ENCODE results near the gene PGR. TPM values are rescaled to one million over a fixed set of nuclear protein-coding genes. Genes with fewer than 3 reads are reported as not detected.
A peak's percentile ranks its signal among the peaks of the same experiment; 100 is the strongest.

Gene PGR
- total RNA-seq, 2 donors from 2014 or later, result 1.6 to 2.3 TPM

DNA sequence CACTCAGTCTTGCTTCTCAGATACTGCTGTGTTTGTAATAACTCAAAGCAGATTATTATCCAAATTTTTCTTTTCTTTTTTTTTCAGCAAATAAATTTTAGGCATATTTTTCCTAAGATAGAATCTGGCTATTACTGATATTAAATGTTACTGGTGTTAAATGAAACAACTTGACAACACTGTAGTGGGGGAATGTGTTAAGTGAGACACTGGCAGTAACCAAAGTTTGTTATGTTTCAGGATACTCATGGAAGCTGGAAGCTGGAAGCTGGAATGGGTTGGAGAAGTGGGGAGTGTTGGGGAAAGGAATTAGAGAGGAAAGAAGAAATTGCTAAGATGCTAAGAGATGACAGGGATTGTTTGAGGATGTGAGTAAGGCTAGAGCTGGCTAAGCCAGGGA, 24.9 kb downstream of the PGR start:
- Histone ChIP-seq H3K27me3 (no peaks in the 10 kb centered on the region), H3K4me3 (no peak overlapping the region), H3K4me1 (no peaks in the 10 kb centered on the region), H3K36me3 (replicated peaks in 1 of 2; ENCODE audit: insufficient read depth in 1 of 2, low read depth in 2 of 2) (no peaks in the 10 kb centered on the region), H3K9me3 (no peaks in the 10 kb centered on the region), H3K27ac (no peak overlapping the region)
- intact Hi-C loops (cut with DNase I), result no loop called here
- TF ChIP-seq POLR2A (IDR thresholded peaks at IDR 0.05), result no peak
- TF ChIP-seq, protein P1, sequence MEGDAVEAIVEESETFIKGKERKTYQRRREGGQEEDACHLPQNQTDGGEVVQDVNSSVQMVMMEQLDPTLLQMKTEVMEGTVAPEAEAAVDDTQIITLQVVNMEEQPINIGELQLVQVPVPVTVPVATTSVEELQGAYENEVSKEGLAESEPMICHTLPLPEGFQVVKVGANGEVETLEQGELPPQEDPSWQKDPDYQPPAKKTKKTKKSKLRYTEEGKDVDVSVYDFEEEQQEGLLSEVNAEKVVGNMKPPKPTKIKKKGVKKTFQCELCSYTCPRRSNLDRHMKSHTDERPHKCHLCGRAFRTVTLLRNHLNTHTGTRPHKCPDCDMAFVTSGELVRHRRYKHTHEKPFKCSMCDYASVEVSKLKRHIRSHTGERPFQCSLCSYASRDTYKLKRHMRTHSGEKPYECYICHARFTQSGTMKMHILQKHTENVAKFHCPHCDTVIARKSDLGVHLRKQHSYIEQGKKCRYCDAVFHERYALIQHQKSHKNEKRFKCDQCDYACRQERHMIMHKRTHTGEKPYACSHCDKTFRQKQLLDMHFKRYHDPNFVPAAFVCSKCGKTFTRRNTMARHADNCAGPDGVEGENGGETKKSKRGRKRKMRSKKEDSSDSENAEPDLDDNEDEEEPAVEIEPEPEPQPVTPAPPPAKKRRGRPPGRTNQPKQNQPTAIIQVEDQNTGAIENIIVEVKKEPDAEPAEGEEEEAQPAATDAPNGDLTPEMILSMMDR (IDR thresholded peaks at IDR 0.05), result no peak
- no peak for DNase-seq
- ATAC-seq, result no peak

DNA sequence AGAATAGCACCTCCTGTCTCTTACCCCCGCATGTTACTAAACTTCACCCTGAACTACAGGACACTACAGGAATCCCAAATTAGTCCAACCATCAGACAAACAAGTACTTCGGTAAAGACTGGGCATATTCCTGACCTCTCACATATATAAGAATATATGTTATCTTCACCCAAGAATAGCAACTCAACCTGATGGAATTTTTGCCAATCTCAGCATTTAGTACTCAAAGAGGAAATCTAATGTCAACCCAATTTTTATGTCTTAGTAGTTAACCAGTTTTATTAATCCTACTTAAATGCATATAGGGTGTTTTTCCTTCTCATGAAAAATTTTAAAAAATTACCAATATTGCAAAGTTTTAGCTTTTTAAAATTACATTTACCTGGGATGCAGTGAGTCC, 26.2 kb downstream of the PGR start:
- no peak overlapping the region for H3K4me3 ChIP-seq
- DNase-seq, result no peak
- no peak overlapping the region for H3K27ac ChIP-seq
- H3K9me3 ChIP-seq, result no peaks in the 10 kb centered on the region
- H3K36me3 ChIP-seq (replicated peaks in 1 of 2; ENCODE audit: insufficient read depth in 1 of 2, low read depth in 2 of 2), result no peaks in the 10 kb centered on the region
- no peak for ATAC-seq
- H3K27me3 ChIP-seq, result no peaks in the 10 kb centered on the region
- H3K4me1 ChIP-seq, result no peaks in the 10 kb centered on the region
- 70 to 83% methylated on average over 2 of the region's 2 CpGs for WGBS, 2 donors
- TF ChIP-seq, protein P1 (IDR thresholded peaks at IDR 0.05), result no peak
- intact Hi-C loops (cut with DNase I), result no loop called here

DNA sequence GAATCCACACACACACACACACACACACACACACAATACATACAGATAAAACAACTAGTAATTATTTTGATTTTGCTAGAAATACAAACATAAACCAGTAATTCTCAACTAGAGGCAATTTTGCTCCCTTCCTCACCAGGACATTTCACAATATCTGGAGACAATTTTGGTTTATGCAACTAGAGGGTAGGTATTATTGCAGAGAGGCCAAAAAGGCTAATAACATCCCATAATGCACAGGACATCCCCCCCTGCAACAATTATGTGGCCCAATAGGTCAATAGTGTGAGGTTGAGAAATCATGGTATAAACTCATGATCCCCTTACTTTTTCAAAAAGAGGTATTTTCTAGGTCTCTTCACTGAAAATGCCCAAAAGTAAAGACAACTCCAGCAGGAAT, 29.0 kb downstream of the PGR start:
- Histone ChIP-seq H3K4me1 (no peaks in the 10 kb centered on the region), H3K9me3 (no peaks in the 10 kb centered on the region), H3K27me3 (no peaks in the 10 kb centered on the region), H3K4me3 (no peak overlapping the region), H3K36me3 (replicated peaks in 1 of 2; ENCODE audit: insufficient read depth in 1 of 2, low read depth in 2 of 2) (no peaks in the 10 kb centered on the region), H3K27ac (no peak overlapping the region)
- intact Hi-C loops (cut with DNase I), result no loop called here
- no peak for DNase-seq
- no peak for ATAC-seq
- TF ChIP-seq, protein P1 (IDR thresholded peaks at IDR 0.05), result no peak
- TF ChIP-seq POLR2A (IDR thresholded peaks at IDR 0.05), result no peak

DNA sequence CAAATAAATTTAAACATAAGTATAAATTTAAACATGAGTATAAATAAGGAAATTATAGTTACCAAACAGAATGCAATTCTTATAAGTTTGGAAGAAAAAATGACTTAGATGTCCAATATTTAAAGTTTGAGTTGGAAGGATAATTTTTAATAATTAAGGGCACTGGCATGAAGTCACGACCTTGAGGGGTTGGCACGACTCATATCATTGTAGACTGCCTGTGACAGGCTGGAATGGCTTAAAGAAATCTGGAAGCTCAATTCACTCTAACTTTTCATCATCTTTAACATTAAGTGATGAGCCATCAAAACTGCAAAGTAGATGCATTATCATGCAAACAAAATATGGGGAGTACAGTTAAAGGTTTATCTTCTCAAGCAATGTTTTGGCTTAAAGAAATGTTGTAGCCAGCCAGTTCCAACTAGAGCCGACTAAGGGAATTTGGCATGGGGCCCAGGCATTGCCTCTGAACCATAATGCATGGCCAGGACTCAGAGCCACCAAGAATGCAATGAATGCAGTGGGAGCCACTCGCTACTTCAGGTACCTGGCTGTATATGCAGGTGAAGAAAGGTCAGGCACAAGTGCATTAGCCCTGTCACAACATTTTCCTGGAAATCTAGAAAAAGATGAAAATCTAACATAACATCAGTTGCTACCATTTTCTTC, 33.4 kb downstream of the PGR start:
- no peaks in the 10 kb centered on the region for H3K36me3 ChIP-seq (replicated peaks in 1 of 2; ENCODE audit: insufficient read depth in 1 of 2, low read depth in 2 of 2)
- peak in 1 of 4 donors; percentile 12 for DNase-seq
- TF ChIP-seq, protein P1 (IDR thresholded peaks at IDR 0.05), result no peak
- no peak for TF ChIP-seq POLR2A (IDR thresholded peaks at IDR 0.05)
- no peaks in the 10 kb centered on the region for H3K9me3 ChIP-seq
- intact Hi-C loops (cut with DNase I), result no loop called here
- 25 to 31% methylated on average over 4 of the region's 4 CpGs for WGBS, 2 donors
- no peak overlapping the region for H3K27ac ChIP-seq
- no peak for ATAC-seq
- no peaks in the 10 kb centered on the region for H3K27me3 ChIP-seq
- no peak overlapping the region for H3K4me3 ChIP-seq
- no peaks in the 10 kb centered on the region for H3K4me1 ChIP-seq

DNA sequence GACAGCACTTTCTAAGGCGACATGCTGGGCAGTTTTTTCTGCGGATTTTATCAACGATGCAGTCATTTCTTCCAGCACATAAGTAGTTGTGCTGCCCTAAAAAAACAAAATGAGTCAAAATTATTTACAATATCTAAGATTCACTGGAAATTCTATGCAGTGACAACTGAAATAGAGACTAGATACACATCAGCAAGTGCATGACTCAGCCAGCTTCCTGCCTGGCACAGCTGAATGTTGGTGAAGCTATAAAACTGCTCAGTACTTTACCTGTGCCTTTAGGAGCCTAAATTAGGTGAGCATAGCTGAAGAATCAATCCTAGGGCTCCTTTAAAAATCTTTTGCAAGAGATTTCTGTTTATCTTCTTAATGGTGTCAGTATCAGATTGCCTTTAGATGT, 37.8 kb downstream of the PGR start:
- Histone ChIP-seq H3K4me1 (no peaks in the 10 kb centered on the region), H3K36me3 (replicated peaks in 1 of 2; ENCODE audit: insufficient read depth in 1 of 2, low read depth in 2 of 2) (no peaks in the 10 kb centered on the region), H3K9me3 (no peaks in the 10 kb centered on the region), H3K27ac (no peak overlapping the region), H3K27me3 (no peaks in the 10 kb centered on the region), H3K4me3 (no peak overlapping the region)
- WGBS, 2 donors, result 62 to 65% methylated on average over 3 of the region's 3 CpGs
- TF ChIP-seq, protein P1 (IDR thresholded peaks at IDR 0.05), result no peak
- TF ChIP-seq POLR2A (IDR thresholded peaks at IDR 0.05), result no peak
- DNase-seq, result no peak
- ATAC-seq, result no peak
- intact Hi-C loops (cut with DNase I), result no loop called here

Data from body of pancreas (tissue), 4 donors.